Endothelial cell of umbilical vein (primary cell): ENCODE results near the gene A1CF. TPM values are rescaled to one million over a fixed set of nuclear protein-coding genes. Genes with fewer than 3 reads are reported as not detected.

ENCODE experiments used
- BruUV-seq: library from RNA; stranded (reverse); fragments of 400-500 nt; replicated peaks from 2 replicates; lab custom pipeline; 2021; lab: Mats Ljungman, UMichigan
- CTCF ChIA-PET: fragments of 300-600, 350-600 bp; sonication (Branson Sonifier 250); formaldehyde crosslinking; loops from one replicate; lab custom pipeline; 2021; ENCODE audit warnings: antibody characterized with exemption, inconsistent platforms; lab: Charles Lee
- POLR2A ChIA-PET: fragments of 300-600, 350-600 bp; sonication (Branson Sonifier 250); formaldehyde crosslinking; loops from one replicate; lab custom pipeline; 2021; ENCODE audit warnings: antibody characterized with exemption, inconsistent platforms; lab: Charles Lee
- DNase-seq: peaks from one replicate; pipeline ENCODE4 v3.0.0-alpha.2; 2011; ENCODE audit warnings: low read depth, low spot score
- FAIRE-seq: peaks from 2 replicates; lab custom pipeline; 2011; peaks lifted over from hg19 to GRCh38; lab: Jason Lieb, UNC
- H2AFZ ChIP-seq: 2 replicates; pipeline ENCODE4 v1.6.0; 2012; ENCODE audit warnings: low read depth, low read length, control low read depth, inconsistent platforms
- H3K27ac ChIP-seq: 2 replicates; pipeline ENCODE4 v1.5.1; 2011; ENCODE audit warnings: low read depth, mild to moderate bottlenecking, control low read depth, low read length, moderate library complexity; ENCODE audit not compliant: insufficient read depth
- H3K27me3 ChIP-seq, 2 experiments: 2 replicates each; pipeline versions ENCODE4 v1.6.0 to v1.6.1; 2011; ENCODE audit warnings: low read length in 2 of 2, mixed read lengths in 1 of 2; ENCODE audit not compliant: control insufficient read depth in 2 of 2, insufficient read depth in 2 of 2
- H3K36me3 ChIP-seq, 2 experiments: 2 replicates in 1 of 2; 3 replicates in 1 of 2; pipeline ENCODE4 v1.5.1; 2011; ENCODE audit warnings: low read length in 2 of 2, mild to moderate bottlenecking in 1 of 2, moderate library complexity in 1 of 2; ENCODE audit not compliant: control insufficient read depth in 2 of 2, insufficient read depth in 2 of 2; ENCODE audit errors: extremely low read depth in 1 of 2
- H3K4me1 ChIP-seq: 3 replicates; pipeline ENCODE4 v1.5.1; 2011; ENCODE audit warnings: mild to moderate bottlenecking, low read length; ENCODE audit not compliant: control insufficient read depth, insufficient read depth; ENCODE audit errors: extremely low read depth
- H3K4me2 ChIP-seq: 2 replicates; pipeline ENCODE4 v1.6.1; 2011; ENCODE audit warnings: low read length, control low read depth, mixed read lengths; ENCODE audit not compliant: insufficient read depth
- H3K4me3 ChIP-seq, 3 experiments: fragments of 200-600 bp in 1 of 3; sonication (generic), shearing (Covaris generic) in 1 of 3; replicated peaks in 1 of 3; 2 replicates each; pipeline ENCODE4 v1.5.1; 2011 to 2016; ENCODE audit warnings: control low read depth in 3 of 3, low read length in 3 of 3, mild to moderate bottlenecking in 2 of 3, inconsistent platforms in 1 of 3, low read depth in 1 of 3, moderate library complexity in 1 of 3; ENCODE audit not compliant: insufficient read depth in 1 of 3
- H3K79me2 ChIP-seq: 2 replicates; pipeline ENCODE4 v1.6.0; 2012; ENCODE audit warnings: low read length, inconsistent platforms; ENCODE audit not compliant: control insufficient read depth, insufficient read depth
- H3K9ac ChIP-seq: replicated peaks from 2 replicates; pipeline ENCODE3; 2011; ENCODE audit warnings: low read length, control low read depth; ENCODE audit not compliant: insufficient read depth; ENCODE audit errors: extremely low read depth
- H3K9me1 ChIP-seq: replicated peaks from 3 replicates; pipeline ENCODE4 v1.6.0; 2011; ENCODE audit warnings: mild to moderate bottlenecking, low read length; ENCODE audit not compliant: control insufficient read depth, insufficient read depth; ENCODE audit errors: extremely low read depth
- H3K9me3 ChIP-seq: replicated peaks from 2 replicates; pipeline ENCODE4 v1.5.1; 2012; ENCODE audit warnings: low read length, inconsistent platforms; ENCODE audit not compliant: control insufficient read depth, insufficient read depth
- H4K20me1 ChIP-seq: replicated peaks from 2 replicates; pipeline ENCODE3; 2011; ENCODE audit warnings: mild to moderate bottlenecking, low read length; ENCODE audit not compliant: control insufficient read depth, insufficient read depth; ENCODE audit errors: extremely low read depth
- EZH2 ChIP-seq: IDR thresholded peaks from 2 replicates; pipeline ENCODE4 v1.6.1; 2012; ENCODE audit warnings: borderline replicate concordance, low read depth, mild to moderate bottlenecking, moderate library complexity, low read length, inconsistent platforms; ENCODE audit not compliant: severe bottlenecking
- FOS ChIP-seq: IDR thresholded peaks from 2 replicates; pipeline ENCODE4 v1.6.1; 2011; ENCODE audit warnings: mild to moderate bottlenecking, low read length, moderate library complexity, borderline replicate concordance; ENCODE audit not compliant: insufficient read depth
- GATA2 ChIP-seq: IDR thresholded peaks from 2 replicates; pipeline ENCODE4 v1.7.0; 2011; ENCODE audit warnings: low read depth, mild to moderate bottlenecking, moderate library complexity, mixed read lengths, low read length; ENCODE audit not compliant: insufficient read length, insufficient read depth
- JUN ChIP-seq: IDR thresholded peaks from 2 replicates; pipeline ENCODE4 v1.6.1; 2011; ENCODE audit warnings: borderline replicate concordance, low read depth; ENCODE audit not compliant: insufficient read length, insufficient read depth
- MYC ChIP-seq: IDR thresholded peaks from one replicate; pipeline ENCODE4 v1.6.1; 2011; ENCODE audit warnings: mild to moderate bottlenecking, low read depth, low read length
- POLR2A ChIP-seq: IDR thresholded peaks from 2 replicates; pipeline ENCODE4 v1.6.1; 2012; ENCODE audit warnings: low read depth, mild to moderate bottlenecking, control low read depth, low read length
- POLR2AphosphoS5 ChIP-seq: IDR thresholded peaks from 2 replicates; pipeline ENCODE4 v1.6.1; 2012; ENCODE audit warnings: low read depth, mild to moderate bottlenecking, control low read depth, low read length, moderate library complexity; ENCODE audit not compliant: insufficient read depth
- dilution Hi-C: fragments of 300-500 bp; cut with MboI; formaldehyde crosslinking; loops from one replicate; pipeline ENCODE4 v1.15.0; 2019; ENCODE audit warnings: low sequenced_read_pairs; ENCODE audit not compliant: extremely low pct_ligation_motif_present
- intact Hi-C: fragments of 100-400 bp; cut with micrococcal nuclease; formaldehyde crosslinking; loops from one replicate; pipeline ENCODE4 v1.10.0; 2022
- polyA plus RNA-seq, 4 experiments: library from polyadenylated mRNA; depleted of rRNA in 3 of 4; stranded (reverse) in 3 of 4; unstranded in 1 of 4; fragments of >200 nt; gene quantifications; 2 replicates each; pipeline versions ENCODE4 v1.2.1 to v1.2.3, GENCODE V29; 2011 to 2012; ENCODE audit warnings: missing spikeins in 1 of 4
- total RNA-seq: library from RNA; stranded (reverse); gene quantifications from 2 replicates; pipeline ENCODE4 v1.2.3, GENCODE V29; 2021
- TF ChIP-seq, protein P1 (sequence below), 2 donors: IDR thresholded peaks; 1 replicate in 1 of 2; 2 replicates in 1 of 2; pipeline ENCODE4 v1.5.1; 2011; ENCODE audit warnings: low read length in 2 of 2, mild to moderate bottlenecking in 2 of 2, moderate library complexity in 2 of 2, control low read depth in 1 of 2, inconsistent platforms in 1 of 2, low read depth in 1 of 2; ENCODE audit not compliant: insufficient read depth in 1 of 2; ENCODE audit errors: extremely low read depth in 1 of 2
- TF ChIP-seq, protein P2 (sequence below): IDR thresholded peaks from 2 replicates; pipeline ENCODE4 v1.6.1; 2011; ENCODE audit not compliant: insufficient read depth, insufficient read length

A1CF gene
- total and polyA plus RNA-seq, 2 donors (not counting 3 experiments of a cell fraction or from before 2014, with no cell fraction given), result not detected

DNA sequence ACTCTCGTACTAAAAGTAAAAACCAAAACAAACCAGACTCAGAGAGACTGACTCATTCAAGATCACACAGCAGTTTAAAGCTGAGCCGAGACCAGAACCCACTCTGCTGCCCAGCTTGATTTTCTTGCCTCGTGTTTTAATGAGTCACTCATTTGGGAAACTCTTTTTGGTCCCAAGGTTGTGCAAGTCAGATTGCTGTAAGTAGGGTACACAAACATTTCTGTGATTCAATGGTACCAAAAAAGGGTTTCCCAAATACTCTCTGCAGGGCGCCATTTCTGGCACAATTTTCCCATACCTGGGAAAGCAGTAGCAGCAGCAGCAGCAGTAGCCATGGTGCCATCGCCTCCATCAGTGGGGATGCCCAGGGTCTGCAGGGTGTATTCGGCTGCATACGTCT lies 75.8 kb downstream of the A1CF start:
- H2AFZ ChIP-seq, result no peak overlapping the region
- H3K36me3 ChIP-seq, result no peaks in the 10 kb centered on the region
- H3K27ac ChIP-seq, result no peak overlapping the region
- intact Hi-C loops, result no loop called here
- H3K4me3 ChIP-seq, result no peak overlapping the region
- no peaks in the 10 kb centered on the region for H3K9me3 ChIP-seq
- dilution Hi-C loops, result no loop called here
- H3K9me1 ChIP-seq, result no peaks in the 10 kb centered on the region
- DNase-seq (no peak), FAIRE-seq (no peak)
- H3K4me1 ChIP-seq, result no peaks in the 10 kb centered on the region
- H4K20me1 ChIP-seq, result no peaks in the 10 kb centered on the region
- peaks cover 2 to 16% of the 10 kb centered on the region in 2 experiments for H3K27me3 ChIP-seq
- no peak for TF ChIP-seq POLR2A
- no peak for TF ChIP-seq FOS
- TF ChIP-seq EZH2, result no peak
- TF ChIP-seq MYC, result no peak
- TF ChIP-seq, protein P1, sequence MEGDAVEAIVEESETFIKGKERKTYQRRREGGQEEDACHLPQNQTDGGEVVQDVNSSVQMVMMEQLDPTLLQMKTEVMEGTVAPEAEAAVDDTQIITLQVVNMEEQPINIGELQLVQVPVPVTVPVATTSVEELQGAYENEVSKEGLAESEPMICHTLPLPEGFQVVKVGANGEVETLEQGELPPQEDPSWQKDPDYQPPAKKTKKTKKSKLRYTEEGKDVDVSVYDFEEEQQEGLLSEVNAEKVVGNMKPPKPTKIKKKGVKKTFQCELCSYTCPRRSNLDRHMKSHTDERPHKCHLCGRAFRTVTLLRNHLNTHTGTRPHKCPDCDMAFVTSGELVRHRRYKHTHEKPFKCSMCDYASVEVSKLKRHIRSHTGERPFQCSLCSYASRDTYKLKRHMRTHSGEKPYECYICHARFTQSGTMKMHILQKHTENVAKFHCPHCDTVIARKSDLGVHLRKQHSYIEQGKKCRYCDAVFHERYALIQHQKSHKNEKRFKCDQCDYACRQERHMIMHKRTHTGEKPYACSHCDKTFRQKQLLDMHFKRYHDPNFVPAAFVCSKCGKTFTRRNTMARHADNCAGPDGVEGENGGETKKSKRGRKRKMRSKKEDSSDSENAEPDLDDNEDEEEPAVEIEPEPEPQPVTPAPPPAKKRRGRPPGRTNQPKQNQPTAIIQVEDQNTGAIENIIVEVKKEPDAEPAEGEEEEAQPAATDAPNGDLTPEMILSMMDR (IDR thresholded peaks at IDR 0.05; ENCODE audit: extremely low read depth in 1 of 2, insufficient read depth in 1 of 2, low read depth in 1 of 2, low read length in 2 of 2), result no peak
- TF ChIP-seq GATA2, result no peak
- TF ChIP-seq, protein P2, sequence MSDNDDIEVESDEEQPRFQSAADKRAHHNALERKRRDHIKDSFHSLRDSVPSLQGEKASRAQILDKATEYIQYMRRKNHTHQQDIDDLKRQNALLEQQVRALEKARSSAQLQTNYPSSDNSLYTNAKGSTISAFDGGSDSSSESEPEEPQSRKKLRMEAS, result no peak
- no peak for TF ChIP-seq POLR2AphosphoS5
- no peak for TF ChIP-seq JUN
- POLR2A ChIA-PET, result no interaction called here
- H3K9ac ChIP-seq, result no peak overlapping the region
- CTCF ChIA-PET, result no interaction called here
- no peak overlapping the region for H3K4me2 ChIP-seq
- no peaks in the 10 kb centered on the region for H3K79me2 ChIP-seq
- no TSS peak for BruUV-seq
